ENCODE data around the gene VEZT.

DNA sequence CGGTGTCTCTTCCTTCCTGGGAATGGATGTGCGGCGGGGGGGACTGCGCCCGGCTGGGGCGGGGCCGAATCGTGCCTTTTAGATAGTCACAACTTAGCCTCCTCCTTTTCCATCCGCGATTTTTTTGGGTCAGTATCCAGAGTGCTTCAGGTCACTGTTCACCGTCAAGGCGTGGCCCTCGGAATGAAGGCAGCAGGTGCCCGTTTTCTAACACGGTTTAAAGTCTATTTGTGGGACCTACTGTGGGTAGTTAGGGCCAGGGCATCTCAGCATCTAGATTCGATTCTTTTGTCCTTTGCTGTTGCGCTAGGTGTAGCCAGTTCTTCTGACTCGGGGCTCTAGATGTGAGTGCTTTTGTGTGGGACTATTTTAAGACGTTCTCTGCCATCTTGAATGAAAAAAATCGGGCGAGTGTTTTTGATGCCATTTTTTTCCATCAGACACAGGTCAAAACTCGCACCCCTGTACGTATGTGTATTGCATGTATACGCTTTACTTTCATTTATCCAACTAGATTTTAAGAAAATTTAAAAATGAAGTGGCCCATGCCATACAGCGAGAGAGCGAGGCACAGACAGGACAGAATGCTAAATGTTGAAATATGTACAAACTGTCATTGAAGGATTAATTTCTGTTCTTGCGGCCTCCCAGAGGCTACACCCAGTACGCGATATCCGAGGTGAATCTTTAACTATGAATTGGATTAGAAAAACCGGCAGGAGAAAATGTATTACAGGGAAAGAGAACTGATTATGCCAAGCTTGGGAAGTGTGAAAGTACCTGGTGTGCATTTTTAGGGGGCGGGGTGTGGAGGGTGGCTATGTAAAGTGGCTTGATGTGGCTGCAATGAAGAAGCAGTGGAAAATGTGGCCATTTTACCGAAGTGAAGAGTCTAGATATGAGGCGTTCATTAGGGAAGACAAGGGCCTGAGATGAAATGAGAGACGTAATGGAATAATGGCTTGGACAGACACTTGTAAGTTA, 835 bp downstream of the VEZT start:
- TF ChIP-seq, protein P1, sequence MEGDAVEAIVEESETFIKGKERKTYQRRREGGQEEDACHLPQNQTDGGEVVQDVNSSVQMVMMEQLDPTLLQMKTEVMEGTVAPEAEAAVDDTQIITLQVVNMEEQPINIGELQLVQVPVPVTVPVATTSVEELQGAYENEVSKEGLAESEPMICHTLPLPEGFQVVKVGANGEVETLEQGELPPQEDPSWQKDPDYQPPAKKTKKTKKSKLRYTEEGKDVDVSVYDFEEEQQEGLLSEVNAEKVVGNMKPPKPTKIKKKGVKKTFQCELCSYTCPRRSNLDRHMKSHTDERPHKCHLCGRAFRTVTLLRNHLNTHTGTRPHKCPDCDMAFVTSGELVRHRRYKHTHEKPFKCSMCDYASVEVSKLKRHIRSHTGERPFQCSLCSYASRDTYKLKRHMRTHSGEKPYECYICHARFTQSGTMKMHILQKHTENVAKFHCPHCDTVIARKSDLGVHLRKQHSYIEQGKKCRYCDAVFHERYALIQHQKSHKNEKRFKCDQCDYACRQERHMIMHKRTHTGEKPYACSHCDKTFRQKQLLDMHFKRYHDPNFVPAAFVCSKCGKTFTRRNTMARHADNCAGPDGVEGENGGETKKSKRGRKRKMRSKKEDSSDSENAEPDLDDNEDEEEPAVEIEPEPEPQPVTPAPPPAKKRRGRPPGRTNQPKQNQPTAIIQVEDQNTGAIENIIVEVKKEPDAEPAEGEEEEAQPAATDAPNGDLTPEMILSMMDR (IDR thresholded peaks at IDR 0.05): no peak
- TF ChIP-seq EP300 (IDR thresholded peaks at IDR 0.05): no peak

Measured in gastroesophageal sphincter (tissue), 3 donors.